ENCODE results near the gene SLC12A7.
"Not testable (repeated sequence)": the region's sequence is repeated elsewhere in the genome, so short reads cannot be mapped to it uniquely, and the experiment has no call there.

The SLC12A7 gene

DNA sequence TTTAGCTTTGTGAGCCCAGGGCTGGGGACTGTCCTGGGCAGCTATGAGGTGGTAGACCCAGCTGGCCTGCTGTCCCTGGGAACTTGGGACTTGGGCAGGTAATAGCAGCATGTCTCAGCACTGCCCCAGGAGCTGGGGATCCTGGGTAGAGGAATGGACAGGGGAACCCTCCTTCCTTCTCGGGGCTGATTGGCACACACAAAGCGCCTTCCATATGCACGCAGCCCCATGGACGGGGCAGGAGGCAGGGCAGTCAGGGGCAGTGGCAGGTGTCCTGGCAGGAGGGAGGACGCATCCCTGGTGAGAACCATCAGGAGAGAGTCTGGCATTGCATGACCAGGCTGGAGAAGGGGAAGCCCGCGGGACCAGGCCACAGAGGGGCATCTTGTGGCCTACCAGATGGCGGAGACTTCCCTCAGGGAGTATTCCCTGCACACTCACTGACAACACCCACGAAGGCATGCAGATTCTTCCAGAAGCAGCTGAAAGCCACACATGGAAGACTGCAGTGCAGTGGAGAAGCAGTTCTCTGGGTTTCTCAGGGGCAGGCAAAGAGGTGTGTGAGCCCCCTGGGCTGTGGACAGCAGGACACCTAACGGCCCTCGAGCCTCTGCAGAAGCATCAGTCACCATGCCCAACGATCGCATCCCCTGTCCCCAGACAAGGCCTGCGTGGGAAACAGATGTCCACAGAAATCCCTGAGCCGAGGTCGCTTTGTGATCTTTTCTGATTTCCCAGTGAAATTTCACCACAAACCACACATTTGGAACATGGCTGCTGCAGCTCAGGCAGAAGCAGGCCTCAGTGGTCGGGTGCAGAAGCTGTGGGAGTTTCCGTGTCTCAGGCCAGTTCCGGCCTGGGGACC is 110.2 kb downstream of the SLC12A7 start:
- DNase-seq = no peak

DNA sequence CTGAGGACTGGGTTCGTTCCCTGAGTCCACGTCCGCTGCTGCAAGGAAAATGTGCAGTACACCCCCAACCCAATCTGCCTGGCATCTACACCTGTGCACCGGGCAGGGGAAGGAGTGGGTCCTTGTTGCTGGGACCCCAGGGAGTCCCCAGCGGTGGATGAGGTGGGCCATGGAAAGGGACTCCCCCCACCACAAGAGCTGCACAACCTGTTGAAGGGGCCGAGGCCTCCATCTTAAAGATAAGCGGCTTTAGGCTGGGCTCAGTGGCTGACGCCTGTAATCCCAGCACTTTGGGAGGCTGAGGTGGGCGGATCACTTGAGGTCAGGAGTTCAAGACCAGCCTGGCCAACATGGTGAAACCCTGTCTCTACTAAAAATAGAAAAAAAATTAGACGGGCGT is 111.0 kb downstream of the SLC12A7 start:
- not testable (repeated sequence) for DNase-seq
